Muscle of back (tissue), 11 donors: ENCODE data around the gene CDH12. TPM values are rescaled to one million over a fixed set of nuclear protein-coding genes. Genes with fewer than 3 reads are reported as not detected.

Source experiments
- DNase-seq, 3 donors: peaks; one replicate each; pipeline versions ENCODE4 v3.0.0 to v3.0.0-alpha.2; 2013
- polyA plus RNA-seq, 10 donors: library from polyadenylated mRNA; unstranded; fragments of 120-200 nt; gene quantifications; one replicate each; pipeline ENCODE4 v1.2.1, GENCODE V29; 2013; ENCODE audit not compliant: insufficient read length in 10 of 10

The CDH12 gene
- polyA plus RNA-seq, 10 donors = 0.24 to 3.5 (median 1.7) TPM

- DNase-seq = no peak
Measured at GRCh38 chr5:21765406-21765805, 1087.7 kb downstream of the CDH12 start.

DNA sequence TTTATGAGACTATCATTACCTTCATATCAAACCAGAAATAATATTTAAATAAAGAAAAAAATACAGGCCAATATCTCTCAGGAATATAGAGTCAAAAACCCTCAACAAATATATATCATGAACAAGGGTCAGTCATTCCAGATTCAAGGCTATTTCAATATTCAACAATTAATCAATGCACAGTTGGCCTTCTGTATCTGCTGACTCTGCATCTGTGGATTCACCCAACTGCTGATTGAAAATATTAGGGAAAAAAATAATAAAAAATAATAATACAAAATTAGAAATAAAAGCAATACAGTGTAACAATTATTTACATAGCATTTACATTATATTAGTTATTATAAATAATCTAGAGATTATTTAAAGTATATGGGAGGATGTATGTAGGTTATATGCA, 1114.0 kb downstream of the CDH12 start:
- DNase-seq = no peak

DNA sequence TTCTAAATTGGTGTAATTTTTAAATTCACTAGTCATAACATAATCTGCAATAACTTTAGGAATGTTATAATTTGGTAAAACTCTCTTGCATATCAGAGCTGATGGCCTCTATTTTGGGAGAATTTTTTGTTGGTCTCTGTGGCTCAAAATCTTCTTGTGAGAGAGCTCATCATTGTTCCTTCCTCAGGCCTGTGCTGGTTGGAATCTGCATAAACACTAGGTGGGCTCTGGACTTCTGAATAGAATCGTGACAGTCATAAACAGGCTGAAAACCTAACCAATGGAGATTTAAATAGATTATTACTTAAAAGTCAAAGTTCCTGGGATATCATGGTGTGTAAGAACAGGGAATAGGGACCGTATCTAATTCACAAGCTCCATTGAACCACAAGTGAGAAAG, 1129.6 kb downstream of the CDH12 start:
- no peak for DNase-seq

DNA sequence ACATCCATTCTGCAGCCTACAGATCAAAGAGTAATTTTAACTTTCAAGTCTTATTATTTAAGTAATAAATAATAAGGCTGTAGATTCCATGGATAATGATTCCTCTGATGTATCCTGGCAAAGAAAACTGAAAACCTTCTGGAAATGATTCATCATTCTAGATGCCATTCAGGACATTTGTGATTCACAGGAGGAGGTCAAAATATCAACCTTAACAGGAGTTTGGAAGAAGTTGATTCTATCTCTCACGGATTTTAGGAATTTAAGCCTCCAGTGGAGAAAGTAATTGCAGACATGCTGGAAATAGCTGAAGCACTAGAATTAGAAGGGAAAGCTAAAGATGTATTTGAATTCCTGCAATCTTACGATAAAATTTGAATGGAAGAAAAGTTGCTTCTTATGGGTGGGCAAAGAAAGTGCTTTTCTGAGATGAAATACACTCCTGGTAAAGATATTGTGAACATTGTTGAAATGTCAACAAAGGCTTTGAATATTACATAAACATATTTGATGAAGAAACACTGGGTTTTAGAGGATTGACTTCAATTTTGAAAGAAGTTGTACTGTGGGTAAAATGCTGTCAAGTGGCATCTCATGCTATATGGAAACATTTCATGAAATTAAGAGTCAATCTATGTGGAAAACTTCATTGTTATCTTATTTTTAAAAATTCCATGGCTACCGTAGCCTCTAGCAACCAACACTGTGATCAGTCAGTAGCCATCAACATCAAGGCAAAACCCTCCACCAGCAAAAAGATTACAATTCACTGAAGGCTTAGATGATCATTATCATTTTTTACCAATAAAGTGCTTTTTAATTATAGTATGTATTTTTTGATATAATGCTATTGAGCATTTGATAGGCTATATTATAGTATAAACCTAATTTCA, 1141.0 kb downstream of the CDH12 start:
- DNase-seq = peak in 2 of 3 donors; percentile 29 to 33

GRCh38 chr5:21709770-21710169, 1143.4 kb downstream of the CDH12 start:
- DNase-seq = peak in 1 of 3 donors; percentile 24

DNA sequence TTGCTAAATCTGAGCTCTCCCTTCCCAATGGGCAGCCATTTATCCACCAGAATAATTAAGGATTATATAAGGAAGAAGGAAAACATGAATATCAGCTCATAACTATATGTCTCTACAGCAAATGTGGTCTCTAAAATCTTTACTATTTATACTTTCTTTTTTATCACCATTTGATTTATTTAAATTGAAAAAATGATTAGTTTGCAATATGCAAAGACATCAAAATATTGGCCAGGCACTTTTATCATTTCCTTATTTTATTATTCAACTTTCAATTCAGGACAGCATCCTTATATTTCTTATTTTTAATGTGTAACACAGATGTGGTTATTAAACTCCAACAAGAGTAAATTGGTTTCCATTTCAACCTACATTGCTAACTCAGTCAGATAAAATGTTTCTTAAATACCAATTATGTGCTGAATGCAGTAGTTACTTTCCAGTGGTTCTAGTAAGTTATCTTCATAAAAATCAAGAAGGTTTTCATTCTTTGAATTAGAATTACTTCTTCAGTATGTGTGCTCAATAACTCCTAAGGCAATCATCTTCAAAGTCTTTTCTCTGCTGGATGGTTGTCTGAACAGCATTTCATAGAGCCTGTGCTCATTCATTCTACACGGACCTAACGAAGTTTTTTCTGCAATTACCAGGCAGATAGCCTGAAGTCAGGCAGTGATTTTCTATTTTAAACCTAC, 1148.0 kb downstream of the CDH12 start:
- DNase-seq = no peak

- no peak for DNase-seq
Measured at GRCh38 chr5:21701317-21701716, 1151.8 kb downstream of the CDH12 start.
